PC-3 (cell line): Measurements from ENCODE around the gene SERPIND1. TPM values are rescaled to one million over a fixed set of nuclear protein-coding genes. Genes with fewer than 3 reads are reported as not detected.

Experiments
- ATAC-seq: fragments of 200-7000 bp; cut with Tn5 transposase; 2 replicates; pipeline ENCODE4 v1.9.1; 2020; ENCODE audit warnings: mild to moderate bottlenecking, moderate library complexity
- BruUV-seq: library from RNA; stranded (reverse); fragments of 400-500 nt; replicated peaks from 2 replicates; lab custom pipeline; 2021; lab: Mats Ljungman, UMichigan
- CTCF ChIA-PET: fragments of 300-600 bp; sonication (Branson Sonifier 250); formaldehyde crosslinking; loops from one replicate; lab custom pipeline; 2022; ENCODE audit warnings: antibody characterized with exemption; lab: Charles Lee
- POLR2A ChIA-PET: fragments of 300-600 bp; sonication (Branson Sonifier 250); formaldehyde crosslinking; loops from one replicate; lab custom pipeline; 2022; ENCODE audit warnings: antibody characterized with exemption; ENCODE audit not compliant: unreplicated experiment; lab: Charles Lee
- DNase-seq: peaks from one replicate; pipeline ENCODE4 v3.0.0-alpha.2; 2015
- H2AFZ ChIP-seq: fragments of 300-600 bp; sonication (generic); 2 replicates; pipeline ENCODE4 v1.6.0; 2016; ENCODE audit warnings: antibody characterized with exemption, low read length
- H3F3A ChIP-seq: fragments of 300-600 bp; sonication (generic); one replicate; pipeline ENCODE4 v1.6.0; 2017; ENCODE audit warnings: antibody characterized with exemption, low read length, control low read depth, mild to moderate bottlenecking; ENCODE audit not compliant: unreplicated experiment
- H3K27ac ChIP-seq: fragments of 300-600 bp; sonication (generic); 2 replicates; pipeline ENCODE4 v1.5.1; 2016; ENCODE audit warnings: mild to moderate bottlenecking, low read length
- H3K27me3 ChIP-seq: fragments of 300-600 bp; sonication (generic); 2 replicates; pipeline ENCODE4 v1.6.1; 2016; ENCODE audit warnings: low read length, mixed read lengths
- H3K36me3 ChIP-seq: fragments of 300-600 bp; sonication (generic); 2 replicates; pipeline ENCODE4 v1.6.1; 2016; ENCODE audit warnings: low read depth, mixed run types, low read length, mixed read lengths
- H3K4me1 ChIP-seq: fragments of 300-600 bp; sonication (generic); 2 replicates; pipeline ENCODE4 v1.5.1; 2016; ENCODE audit warnings: low read length; ENCODE audit not compliant: insufficient read depth
- H3K4me2 ChIP-seq: fragments of 300-600 bp; sonication (generic); 2 replicates; pipeline ENCODE4 v1.6.0; 2016; ENCODE audit warnings: low read length
- H3K4me3 ChIP-seq: fragments of 300-600 bp; sonication (generic); 2 replicates; pipeline ENCODE4 v1.5.1; 2016; ENCODE audit warnings: mild to moderate bottlenecking, low read length, mixed read lengths
- H3K79me2 ChIP-seq: fragments of 300-600 bp; sonication (generic); 2 replicates; pipeline ENCODE4 v1.6.1; 2017; ENCODE audit warnings: low read length, mixed read lengths
- H3K9ac ChIP-seq: fragments of 300-600 bp; sonication (generic); 2 replicates; pipeline ENCODE4 v1.6.0; 2016; ENCODE audit warnings: mild to moderate bottlenecking, low read length
- H3K9me2 ChIP-seq: fragments of 300-600 bp; sonication (generic); replicated peaks from 2 replicates; pipeline ENCODE4 v1.6.1; 2016; ENCODE audit warnings: mixed run types, low read length, mixed read lengths
- H3K9me3 ChIP-seq: fragments of 300-600 bp; sonication (generic); 2 replicates; pipeline ENCODE4 v1.6.1; 2016; ENCODE audit warnings: low read length, mixed read lengths
- H4K20me1 ChIP-seq: fragments of 300-600 bp; sonication (generic); 2 replicates; pipeline ENCODE4 v1.6.1; 2016; ENCODE audit warnings: low read length, mixed read lengths
- EZH2 ChIP-seq: fragments of 300-600 bp; sonication (generic); IDR thresholded peaks from one replicate; pipeline ENCODE4 v1.6.1; 2017; ENCODE audit warnings: antibody characterized with exemption, mild to moderate bottlenecking, low read length; ENCODE audit not compliant: unreplicated experiment
- EZH2phosphoT487 ChIP-seq: fragments of 300-600 bp; sonication (generic); IDR thresholded peaks from 2 replicates; pipeline ENCODE4 v1.6.1; 2018; ENCODE audit warnings: mild to moderate bottlenecking, antibody characterized with exemption, low read length, borderline replicate concordance
- intact Hi-C: fragments of 100-400 bp; cut with micrococcal nuclease; formaldehyde crosslinking; loops from 2 replicates; pipeline ENCODE4 v1.9.0; 2023
- total RNA-seq: library from RNA; depleted of rRNA; stranded (reverse); fragments of >200 nt; gene quantifications from 2 replicates; pipeline ENCODE4 v1.2.3, GENCODE V29; 2014
- TF ChIP-seq, protein P1 (sequence below): fragments of 300-600 bp; sonication (generic); conservative IDR thresholded peaks from 2 replicates; pipeline ENCODE4 v1.5.1; 2017; ENCODE audit warnings: antibody characterized with exemption, low read depth, mild to moderate bottlenecking, low read length

SERPIND1 gene
- total RNA-seq, 1 experiment from 2014 or later: 2.9 TPM

GRCh38 chr22:20815477-20816050, 41.7 kb downstream of the SERPIND1 start:
- H3K9me2 ChIP-seq: no peaks in the 10 kb centered on the region
- no peak overlapping the region for H3K4me2 ChIP-seq
- H3K79me2 ChIP-seq: no peaks in the 10 kb centered on the region
- H3K27ac ChIP-seq: no peak overlapping the region
- no peak overlapping the region for H3K4me3 ChIP-seq
- ChIA-PET CTCF (no interaction called here), POLR2A (no interaction called here)
- no peaks in the 10 kb centered on the region for H3K4me1 ChIP-seq
- no peak for DNase-seq
- no peak overlapping the region for H3K9ac ChIP-seq
- BruUV-seq: no TSS peak
- ATAC-seq: no peak
- no peaks in the 10 kb centered on the region for H3F3A ChIP-seq
- H4K20me1 ChIP-seq: no peaks in the 10 kb centered on the region
- no peaks in the 10 kb centered on the region for H3K27me3 ChIP-seq
- no peaks in the 10 kb centered on the region; the same call in 1 of the 2 replicates for H3K36me3 ChIP-seq
- intact Hi-C loops: no loop called here
- no peak overlapping the region for H2AFZ ChIP-seq
- H3K9me3 ChIP-seq: no peaks in the 10 kb centered on the region
- TF ChIP-seq, protein P1, sequence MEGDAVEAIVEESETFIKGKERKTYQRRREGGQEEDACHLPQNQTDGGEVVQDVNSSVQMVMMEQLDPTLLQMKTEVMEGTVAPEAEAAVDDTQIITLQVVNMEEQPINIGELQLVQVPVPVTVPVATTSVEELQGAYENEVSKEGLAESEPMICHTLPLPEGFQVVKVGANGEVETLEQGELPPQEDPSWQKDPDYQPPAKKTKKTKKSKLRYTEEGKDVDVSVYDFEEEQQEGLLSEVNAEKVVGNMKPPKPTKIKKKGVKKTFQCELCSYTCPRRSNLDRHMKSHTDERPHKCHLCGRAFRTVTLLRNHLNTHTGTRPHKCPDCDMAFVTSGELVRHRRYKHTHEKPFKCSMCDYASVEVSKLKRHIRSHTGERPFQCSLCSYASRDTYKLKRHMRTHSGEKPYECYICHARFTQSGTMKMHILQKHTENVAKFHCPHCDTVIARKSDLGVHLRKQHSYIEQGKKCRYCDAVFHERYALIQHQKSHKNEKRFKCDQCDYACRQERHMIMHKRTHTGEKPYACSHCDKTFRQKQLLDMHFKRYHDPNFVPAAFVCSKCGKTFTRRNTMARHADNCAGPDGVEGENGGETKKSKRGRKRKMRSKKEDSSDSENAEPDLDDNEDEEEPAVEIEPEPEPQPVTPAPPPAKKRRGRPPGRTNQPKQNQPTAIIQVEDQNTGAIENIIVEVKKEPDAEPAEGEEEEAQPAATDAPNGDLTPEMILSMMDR: no peak
- TF ChIP-seq EZH2: no peak
- TF ChIP-seq EZH2phosphoT487: no peak

DNA sequence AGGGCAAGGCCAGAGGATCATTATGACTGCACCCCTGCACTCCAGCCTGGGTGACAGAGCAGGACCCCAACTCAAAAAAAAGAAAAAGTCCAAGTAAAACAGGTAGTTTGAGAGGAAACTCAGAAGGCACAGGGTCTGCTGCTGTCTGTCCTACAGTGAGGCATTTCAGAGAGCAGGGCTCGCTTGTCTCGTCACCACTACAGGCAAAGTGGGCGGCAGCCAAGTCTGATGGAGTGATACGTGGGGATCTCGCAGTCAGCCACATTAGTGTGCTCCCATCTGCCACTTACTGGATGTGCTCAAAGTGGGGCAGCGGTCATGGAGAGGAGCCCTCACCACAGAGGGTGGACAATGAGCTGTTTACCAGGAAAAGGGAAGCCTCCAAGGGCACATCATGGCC, 42.6 kb downstream of the SERPIND1 start:
- H3F3A ChIP-seq: no peaks in the 10 kb centered on the region
- H3K27me3 ChIP-seq: no peaks in the 10 kb centered on the region
- intact Hi-C loops: no loop called here
- H3K9me2 ChIP-seq: no peaks in the 10 kb centered on the region
- ChIA-PET CTCF (no interaction called here), POLR2A (no interaction called here)
- H3K9ac ChIP-seq: no peak overlapping the region
- BruUV-seq: no TSS peak
- H3K79me2 ChIP-seq: no peaks in the 10 kb centered on the region
- no peak for DNase-seq
- ATAC-seq: no peak
- H3K4me2 ChIP-seq: no peak overlapping the region
- TF ChIP-seq, protein P1: no peak
- no peak for TF ChIP-seq EZH2
- no peak for TF ChIP-seq EZH2phosphoT487
- H3K4me3 ChIP-seq: no peak overlapping the region
- H3K9me3 ChIP-seq: no peaks in the 10 kb centered on the region
- no peak overlapping the region for H2AFZ ChIP-seq
- no peaks in the 10 kb centered on the region for H4K20me1 ChIP-seq
- no peak overlapping the region for H3K27ac ChIP-seq
- H3K4me1 ChIP-seq: no peaks in the 10 kb centered on the region
- H3K36me3 ChIP-seq: no peaks in the 10 kb centered on the region; the same call in 1 of the 2 replicates

- no peaks in the 10 kb centered on the region for H3K4me1 ChIP-seq
- H3K27me3 ChIP-seq: no peaks in the 10 kb centered on the region
- no peaks in the 10 kb centered on the region for H3K9me2 ChIP-seq
- no peak overlapping the region for H3K27ac ChIP-seq
- no TSS peak for BruUV-seq
- intact Hi-C loops: no loop called here
- H2AFZ ChIP-seq: no peak overlapping the region
- CTCF ChIA-PET: no interaction called here
- H3K4me3 ChIP-seq: no peak overlapping the region
- POLR2A ChIA-PET: no interaction called here
- H3K36me3 ChIP-seq: no peaks in the 10 kb centered on the region; the same call in 1 of the 2 replicates
- H3K79me2 ChIP-seq: no peaks in the 10 kb centered on the region
- no peaks in the 10 kb centered on the region for H3F3A ChIP-seq
- no peaks in the 10 kb centered on the region for H3K9me3 ChIP-seq
- ATAC-seq (no peak), DNase-seq (no peak)
- no peak overlapping the region for H3K9ac ChIP-seq
- H3K4me2 ChIP-seq: no peak overlapping the region
- TF ChIP-seq EZH2phosphoT487: no peak
- H4K20me1 ChIP-seq: no peaks in the 10 kb centered on the region
Observed at GRCh38 chr22:20818471-20818870, 44.6 kb downstream of the SERPIND1 start.
